Cardiac fibroblast (primary cell): Measurements from ENCODE around the gene METRNL.

Experiments used
- DNase-seq, 2 donors: peaks; one replicate each; pipeline versions ENCODE4 v3.0.0 to v3.0.0-alpha.2; 2010; ENCODE audit warnings: low read depth in 2 of 2
- H3K4me3 ChIP-seq, 2 donors: replicated peaks in 1 of 2; 1 replicate in 1 of 2; 2 replicates in 1 of 2; pipeline ENCODE4 v1.5.1; 2011; ENCODE audit warnings: low read depth in 2 of 2, low read length in 2 of 2, mild to moderate bottlenecking in 2 of 2, moderate library complexity in 1 of 2
- TF ChIP-seq, protein P1 (sequence below): IDR thresholded peaks from one replicate; pipeline ENCODE4 v1.5.1; 2011; ENCODE audit warnings: low read depth, mild to moderate bottlenecking, low read length, inconsistent platforms

Gene METRNL

DNA sequence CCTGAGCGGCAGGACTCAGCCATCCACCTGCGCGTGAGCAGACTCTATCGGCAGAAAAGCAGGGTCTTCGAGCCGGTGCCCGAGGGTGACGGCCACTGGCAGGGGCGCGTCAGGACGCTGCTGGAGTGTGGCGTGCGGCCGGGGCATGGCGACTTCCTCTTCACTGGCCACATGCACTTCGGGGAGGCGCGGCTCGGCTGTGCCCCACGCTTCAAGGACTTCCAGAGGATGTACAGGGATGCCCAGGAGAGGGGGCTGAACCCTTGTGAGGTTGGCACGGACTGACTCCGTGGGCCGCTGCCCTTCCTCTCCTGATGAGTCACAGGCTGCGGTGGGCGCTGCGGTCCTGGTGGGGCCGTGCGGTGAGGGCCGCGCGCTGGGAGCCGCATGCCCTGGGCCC, 14.9 kb downstream of the METRNL start:
- no peak for DNase-seq
- TF ChIP-seq, protein P1, sequence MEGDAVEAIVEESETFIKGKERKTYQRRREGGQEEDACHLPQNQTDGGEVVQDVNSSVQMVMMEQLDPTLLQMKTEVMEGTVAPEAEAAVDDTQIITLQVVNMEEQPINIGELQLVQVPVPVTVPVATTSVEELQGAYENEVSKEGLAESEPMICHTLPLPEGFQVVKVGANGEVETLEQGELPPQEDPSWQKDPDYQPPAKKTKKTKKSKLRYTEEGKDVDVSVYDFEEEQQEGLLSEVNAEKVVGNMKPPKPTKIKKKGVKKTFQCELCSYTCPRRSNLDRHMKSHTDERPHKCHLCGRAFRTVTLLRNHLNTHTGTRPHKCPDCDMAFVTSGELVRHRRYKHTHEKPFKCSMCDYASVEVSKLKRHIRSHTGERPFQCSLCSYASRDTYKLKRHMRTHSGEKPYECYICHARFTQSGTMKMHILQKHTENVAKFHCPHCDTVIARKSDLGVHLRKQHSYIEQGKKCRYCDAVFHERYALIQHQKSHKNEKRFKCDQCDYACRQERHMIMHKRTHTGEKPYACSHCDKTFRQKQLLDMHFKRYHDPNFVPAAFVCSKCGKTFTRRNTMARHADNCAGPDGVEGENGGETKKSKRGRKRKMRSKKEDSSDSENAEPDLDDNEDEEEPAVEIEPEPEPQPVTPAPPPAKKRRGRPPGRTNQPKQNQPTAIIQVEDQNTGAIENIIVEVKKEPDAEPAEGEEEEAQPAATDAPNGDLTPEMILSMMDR: no peak
- no peak overlapping the region for H3K4me3 ChIP-seq

DNA sequence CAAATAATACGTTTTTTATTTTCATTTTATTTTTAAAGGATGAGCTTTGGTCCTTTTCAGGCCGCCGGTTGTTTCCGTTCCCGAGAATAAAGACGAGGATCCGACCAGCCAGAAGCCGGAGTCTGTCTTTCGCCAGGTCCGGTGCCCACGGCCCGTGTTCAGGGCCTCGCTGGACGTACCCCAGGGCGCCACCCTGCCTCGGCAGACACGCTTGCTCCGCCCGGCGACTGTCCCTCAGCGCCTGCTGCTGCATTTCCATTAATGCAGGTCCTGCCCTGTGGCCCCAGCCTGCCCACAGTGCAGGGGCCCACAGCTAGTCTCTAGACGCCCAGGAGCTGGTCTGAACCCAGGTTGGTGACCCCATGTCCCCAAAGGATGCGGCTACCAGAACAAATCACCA, 15.6 kb downstream of the METRNL start:
- no peak for DNase-seq
- TF ChIP-seq, protein P1: no peak
- H3K4me3 ChIP-seq: no peak overlapping the region

DNA sequence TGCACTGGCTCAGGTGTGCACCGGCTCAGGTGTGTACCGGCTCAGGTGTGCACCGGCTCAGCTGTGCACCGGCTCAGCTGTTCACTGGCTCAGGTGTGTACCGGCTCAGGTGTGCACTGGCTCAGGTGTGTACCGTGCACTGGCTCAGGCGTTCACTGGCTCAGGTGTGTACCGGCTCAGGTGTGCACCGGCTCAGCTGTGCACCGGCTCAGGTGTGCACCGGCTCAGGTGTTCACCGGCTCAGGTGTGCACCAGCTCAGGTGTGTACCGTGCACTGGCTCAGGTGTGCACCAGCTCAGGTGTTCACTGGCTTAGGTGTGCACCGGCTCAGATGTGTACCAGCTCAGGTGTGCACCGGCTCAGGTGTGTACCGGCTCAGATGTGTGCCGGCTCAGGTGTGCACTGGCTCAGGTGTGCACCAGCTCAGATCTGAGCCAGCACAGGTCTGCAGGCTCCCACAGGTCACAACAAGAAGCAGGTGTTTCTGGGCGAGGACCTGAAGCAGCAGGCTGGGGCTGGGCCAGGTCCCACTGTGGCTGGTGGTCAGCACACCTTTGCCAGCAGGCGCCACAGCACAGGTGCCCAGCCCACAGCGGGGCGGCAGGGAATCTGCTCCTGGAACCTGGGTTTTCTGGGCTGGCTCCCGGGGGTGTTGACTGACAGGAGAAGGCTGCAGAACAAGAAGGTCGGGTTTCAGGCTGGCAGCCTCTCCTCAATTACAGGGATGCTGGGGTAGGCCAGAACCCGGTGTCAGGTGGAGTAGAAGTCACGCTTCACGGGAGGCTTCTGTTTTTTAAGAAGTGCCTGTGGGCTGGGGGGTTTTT, 17.2 kb downstream of the METRNL start:
- TF ChIP-seq, protein P1: no peak
- no peak overlapping the region for H3K4me3 ChIP-seq

DNA sequence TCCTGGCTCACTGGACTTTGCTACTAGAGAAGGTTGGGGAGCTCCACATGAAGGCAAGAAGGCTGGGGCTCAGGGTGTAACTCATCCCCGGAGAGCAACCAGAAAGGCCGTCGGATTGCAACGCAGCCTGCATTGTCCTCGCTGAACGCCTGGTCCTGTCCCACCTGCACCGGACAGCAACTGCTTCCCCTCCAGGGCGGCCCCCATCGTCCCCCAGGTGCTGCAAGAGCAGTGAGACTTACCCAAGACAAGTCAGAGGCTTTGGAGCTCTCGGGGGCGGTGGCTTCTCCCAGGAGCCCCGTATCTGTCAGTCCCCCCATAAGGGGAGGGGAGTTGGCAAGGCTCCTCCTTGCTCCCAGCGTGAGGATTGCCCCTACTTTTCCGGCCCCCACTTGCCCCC, 18.4 kb downstream of the METRNL start:
- TF ChIP-seq, protein P1: no peak
- no peak for DNase-seq
- H3K4me3 ChIP-seq: no peak overlapping the region

More for the DNA sequence above, 17.2 kb downstream of the METRNL start:
- DNase-seq: no peak

DNA sequence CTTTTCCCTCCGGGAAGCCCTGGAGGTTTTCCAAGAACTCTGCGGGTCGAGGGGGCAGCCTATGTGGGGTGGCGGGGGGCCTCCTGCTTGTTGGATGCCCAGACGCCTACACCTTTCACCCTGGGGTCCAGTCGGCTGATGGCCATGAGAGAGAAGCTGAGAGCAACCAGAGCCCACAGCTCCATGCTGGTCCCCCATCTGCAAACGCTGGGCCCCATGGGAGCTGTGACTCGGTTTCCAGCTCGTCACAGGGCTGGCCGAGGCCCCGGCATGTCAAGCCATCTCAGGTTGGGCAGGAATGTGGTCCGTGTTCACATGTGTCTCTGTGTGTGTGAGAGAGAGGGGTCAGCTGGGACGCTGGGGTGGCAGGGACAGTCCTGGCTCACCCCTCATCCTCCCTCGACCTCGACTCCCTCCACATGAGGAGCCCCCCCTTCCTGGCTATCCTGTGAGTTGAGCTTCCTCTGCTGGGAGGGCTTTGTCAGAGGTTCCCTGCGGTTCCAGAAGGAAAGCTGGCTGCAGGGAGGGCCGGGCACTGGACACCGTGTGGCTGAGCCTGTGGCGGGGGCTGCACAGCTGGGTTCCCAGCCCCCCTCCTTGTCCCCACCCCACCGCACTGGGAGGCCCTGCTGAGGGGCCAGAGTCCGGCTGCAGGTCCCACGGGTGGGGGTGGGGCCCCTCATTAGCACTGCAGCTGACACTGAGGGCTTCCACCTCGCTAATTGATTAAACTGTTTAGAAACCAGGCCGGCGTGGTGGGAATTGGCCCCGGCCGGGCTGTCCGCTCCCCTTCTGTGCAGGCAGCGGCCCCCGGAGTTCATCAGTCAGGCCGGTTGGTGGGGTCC, 19.1 kb downstream of the METRNL start:
- TF ChIP-seq, protein P1: no peak
- H3K4me3 ChIP-seq: no peak overlapping the region
- no peak for DNase-seq

DNA sequence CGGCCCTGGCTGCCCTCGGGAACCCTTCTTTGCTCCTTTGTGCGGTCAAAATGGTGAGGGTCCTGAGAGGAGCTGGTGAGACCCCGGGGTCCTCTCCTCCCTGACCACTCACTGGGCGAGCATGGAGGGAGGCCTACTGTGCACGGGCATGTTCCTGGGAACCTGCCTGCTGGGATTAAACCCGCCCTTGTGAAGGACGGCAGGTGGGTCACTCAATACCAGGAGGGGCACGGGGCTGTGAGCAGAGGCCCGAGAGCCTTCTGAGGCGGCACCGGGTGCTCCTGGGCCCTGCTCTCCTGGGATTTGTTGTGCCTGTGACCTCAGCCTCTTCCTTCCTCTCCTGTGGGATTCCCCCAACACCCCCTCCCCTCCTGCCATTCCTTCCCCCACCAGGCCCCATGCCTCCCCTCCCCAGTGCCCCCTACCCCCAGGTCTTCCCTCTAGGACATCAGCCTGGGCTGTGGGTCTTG, 19.7 kb downstream of the METRNL start:
- no peak overlapping the region for H3K4me3 ChIP-seq
- DNase-seq: no peak
- TF ChIP-seq, protein P1: no peak
